NCI-H510A treated with DMSO at 0.1 percent for 48 hours (cell line): ENCODE measurements around the gene AKT3.
"Not testable (repeated sequence)": the region's sequence is repeated elsewhere in the genome, so short reads cannot be mapped to it uniquely, and the experiment has no call there.

Experiments
- DNase-seq: peaks from one replicate; lab custom pipeline; 2025; lab: John Stamatoyannopoulos, UW

The AKT3 gene

DNA sequence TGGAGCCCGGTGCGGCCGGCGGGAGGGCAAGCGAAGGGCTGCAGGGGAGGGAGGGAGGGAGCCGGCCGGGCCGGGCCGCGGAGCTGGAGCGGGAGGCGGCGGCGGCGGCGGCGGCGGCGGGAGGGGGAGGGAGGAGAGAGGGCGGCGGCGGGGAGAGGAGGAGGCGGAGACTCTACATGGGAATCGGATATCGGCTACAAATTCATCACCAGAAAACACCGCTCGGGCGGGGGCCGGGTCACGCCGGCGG is at the start of gene AKT3:
Gene AKT3, minus strand, starts transcription at position 42 of the 250 bp plus-strand sequence. CDS start 7,073 bp downstream, outside the sequence.
- no peak for DNase-seq

DNA sequence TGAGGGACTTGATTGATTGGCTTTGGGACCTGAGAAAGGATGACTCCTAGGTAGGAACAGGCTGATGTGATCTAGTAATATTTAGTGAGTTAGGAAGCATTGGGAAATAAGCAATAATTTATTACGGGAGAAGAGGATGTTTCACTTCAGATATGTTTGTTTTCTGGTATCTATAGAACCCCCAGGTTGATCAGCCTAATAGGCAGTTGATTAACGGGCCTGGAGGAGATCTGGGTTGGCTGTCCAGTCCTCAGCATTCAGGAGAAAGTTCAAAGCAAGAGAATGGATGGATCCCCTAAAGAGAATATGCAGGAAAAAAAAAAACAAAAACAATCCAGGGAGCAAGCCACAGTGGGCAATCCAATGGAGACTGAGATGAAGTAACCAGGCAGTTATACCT is 48.2 kb upstream of the AKT3 start:
- no peak for DNase-seq

DNA sequence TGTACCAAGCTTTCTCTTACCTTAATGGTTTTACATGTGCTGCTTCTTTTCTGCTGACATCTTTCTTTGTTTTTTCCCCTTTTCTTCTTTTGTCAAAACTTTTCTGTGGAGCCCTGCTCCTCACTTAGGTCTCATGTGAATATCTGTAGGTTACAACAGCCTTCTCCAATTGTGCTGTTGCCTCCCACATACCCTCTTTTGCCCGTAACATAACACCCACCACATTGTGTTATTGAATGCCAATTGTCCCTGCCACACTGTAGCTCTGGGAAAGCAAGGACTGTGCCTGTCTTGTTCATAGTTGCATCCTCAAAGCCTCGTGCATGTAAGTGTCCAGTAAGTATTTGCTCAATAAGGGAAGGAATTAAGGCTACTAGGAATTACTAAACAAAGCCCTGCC is 46.3 kb upstream of the AKT3 start:
- DNase-seq: no peak

DNA sequence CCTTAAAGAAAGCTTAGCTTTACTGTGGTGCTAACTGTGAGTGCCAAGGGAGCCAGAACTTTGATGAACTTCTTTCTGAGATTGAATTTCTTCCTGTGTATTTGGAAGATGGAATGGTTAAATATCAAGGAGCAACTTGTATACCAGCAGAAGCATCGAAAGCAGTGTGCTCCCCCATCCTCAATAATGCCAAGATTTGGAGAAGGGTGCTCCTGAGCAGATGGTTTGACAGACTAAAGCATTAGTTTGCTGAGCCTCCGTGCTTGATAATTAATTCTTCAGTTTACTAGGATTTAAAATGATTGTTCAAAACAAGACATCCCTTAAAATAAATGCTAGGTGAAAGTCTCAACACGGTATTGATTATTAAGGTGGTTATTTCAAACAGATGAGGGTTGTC is 42.4 kb upstream of the AKT3 start:
- no peak for DNase-seq

DNA sequence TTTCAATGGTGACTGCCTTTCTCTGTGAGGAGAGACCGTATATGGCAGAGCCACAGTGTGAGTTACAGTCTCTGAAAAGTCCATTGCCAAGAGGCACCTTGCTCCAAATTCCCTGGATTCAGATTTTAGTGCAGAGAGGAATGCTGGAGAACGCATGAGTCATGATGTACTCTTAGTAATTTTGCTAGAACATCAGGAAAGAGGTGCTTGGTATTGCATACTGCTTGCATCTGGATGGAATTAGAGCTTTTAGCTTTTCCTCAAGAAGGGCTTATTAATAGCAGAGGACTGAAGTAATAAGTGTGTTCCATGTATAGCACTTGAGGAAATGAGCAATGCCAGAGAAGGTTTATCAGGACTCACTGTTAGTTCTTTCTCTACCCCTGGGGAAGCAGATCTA is 40.5 kb upstream of the AKT3 start:
- no peak for DNase-seq

DNA sequence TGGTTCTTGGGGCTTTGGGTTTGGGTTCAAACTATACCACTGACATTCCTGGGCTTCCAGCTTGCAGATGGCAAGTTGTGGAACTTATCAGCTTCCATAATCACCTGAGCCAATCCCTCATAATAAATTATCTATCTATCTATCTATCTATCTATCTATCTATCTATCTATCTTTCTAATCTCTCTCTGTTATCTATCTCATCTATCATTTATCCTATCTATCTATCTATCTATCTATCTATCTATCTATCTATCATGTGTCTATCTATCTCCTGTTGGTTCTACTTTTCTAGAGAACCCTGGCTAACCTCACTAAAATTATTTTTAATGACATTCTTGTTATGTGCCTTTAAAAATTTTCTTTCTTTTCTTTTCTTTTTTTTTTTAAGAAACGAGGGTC is 35.8 kb upstream of the AKT3 start:
- DNase-seq: no peak

DNA sequence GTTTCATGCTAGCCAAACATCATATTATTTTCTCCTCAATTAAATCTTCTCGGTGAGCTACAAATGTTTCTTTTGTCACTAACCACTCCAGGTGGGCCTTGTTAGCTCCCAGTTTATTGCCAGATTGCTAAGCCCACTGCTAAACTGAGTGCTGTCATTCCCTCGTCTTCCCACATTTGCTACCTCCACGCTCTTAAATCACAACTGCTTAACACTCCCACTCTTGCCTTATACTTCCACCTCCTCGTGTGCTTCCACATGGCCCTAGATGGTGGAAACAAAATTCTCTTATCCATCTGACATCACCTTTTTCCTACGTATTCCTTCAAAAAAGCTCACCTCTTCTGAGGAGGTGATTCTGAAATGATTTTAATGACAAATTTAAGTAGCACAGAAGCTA is 34.6 kb upstream of the AKT3 start:
- DNase-seq: no peak

- no peak for DNase-seq
Measured at GRCh38 chr1:243883551-243883950, 33.5 kb upstream of the AKT3 start.

DNA sequence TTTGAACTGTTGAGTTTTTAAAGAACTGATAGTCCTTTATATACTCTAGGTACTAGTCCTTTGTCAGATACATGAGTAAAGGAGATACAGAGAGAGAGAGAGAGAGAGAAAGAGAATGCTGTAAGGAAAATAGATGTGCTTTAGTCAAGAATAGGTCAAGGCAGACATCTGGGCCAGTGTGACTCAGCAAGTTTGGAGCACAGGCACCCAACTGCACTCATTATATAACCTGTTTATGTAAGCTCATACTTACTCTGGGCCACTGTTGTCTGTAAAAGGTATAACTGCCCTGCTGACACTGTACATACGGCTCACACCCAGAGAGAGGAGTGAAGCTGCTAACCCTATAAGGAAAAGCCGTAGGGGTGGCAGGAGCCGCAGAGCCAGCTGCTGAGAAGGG is 32.2 kb upstream of the AKT3 start:
- DNase-seq: no peak

- DNase-seq: not testable (repeated sequence)
Measured at GRCh38 chr1:243877058-243877457, 27.0 kb upstream of the AKT3 start.

GRCh38 chr1:243855616-243856318 is 5.7 kb upstream of the AKT3 start:
- no peak for DNase-seq

- DNase-seq: peak; percentile 22
Measured at GRCh38 chr1:243851765-243852164, 1.7 kb upstream of the AKT3 start.

- peak; percentile 44 for DNase-seq
Measured at GRCh38 chr1:243851257-243851756, 1.3 kb upstream of the AKT3 start.

DNA sequence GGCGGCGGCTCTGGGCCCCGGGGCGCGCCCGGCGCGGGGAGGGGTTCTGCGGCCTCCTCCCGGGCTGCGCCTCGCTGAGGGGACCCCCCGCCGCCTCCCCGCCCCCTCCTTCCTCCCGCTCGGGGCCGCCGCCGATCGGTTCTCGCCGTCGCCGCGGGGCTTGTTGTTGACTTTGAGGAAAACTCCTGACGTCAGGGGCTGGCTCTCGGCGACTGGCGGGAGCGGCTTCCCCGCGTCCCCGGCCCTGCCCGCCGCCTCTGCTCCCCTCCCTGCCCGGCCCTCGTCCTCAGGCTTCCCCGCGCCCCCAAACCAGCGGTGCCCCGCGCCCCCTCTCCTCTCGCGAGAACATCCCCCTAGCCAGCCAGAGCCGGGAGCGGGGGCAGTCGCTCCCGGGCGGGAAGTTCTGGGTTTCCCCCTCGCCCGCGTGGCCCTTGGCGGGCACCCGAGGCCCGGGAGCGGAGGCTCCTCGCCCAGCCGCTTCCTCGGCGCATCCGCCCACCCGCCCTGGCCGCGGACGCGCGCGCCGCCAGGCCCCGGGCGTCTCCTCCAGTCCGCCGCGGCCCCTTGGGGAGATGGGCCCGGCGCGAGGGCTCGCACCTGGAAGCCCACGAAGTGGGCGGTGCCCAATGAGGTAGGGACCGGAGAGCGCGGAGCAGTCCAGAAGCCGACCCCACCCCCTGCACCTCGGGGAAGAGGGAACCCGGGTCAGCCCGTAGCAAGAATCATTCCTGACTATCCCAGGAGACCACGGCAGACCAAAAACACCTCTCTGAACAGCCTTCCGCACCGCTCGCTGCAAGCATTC is 611 bp upstream of the AKT3 start:
- DNase-seq: peak; percentile 69

DNA sequence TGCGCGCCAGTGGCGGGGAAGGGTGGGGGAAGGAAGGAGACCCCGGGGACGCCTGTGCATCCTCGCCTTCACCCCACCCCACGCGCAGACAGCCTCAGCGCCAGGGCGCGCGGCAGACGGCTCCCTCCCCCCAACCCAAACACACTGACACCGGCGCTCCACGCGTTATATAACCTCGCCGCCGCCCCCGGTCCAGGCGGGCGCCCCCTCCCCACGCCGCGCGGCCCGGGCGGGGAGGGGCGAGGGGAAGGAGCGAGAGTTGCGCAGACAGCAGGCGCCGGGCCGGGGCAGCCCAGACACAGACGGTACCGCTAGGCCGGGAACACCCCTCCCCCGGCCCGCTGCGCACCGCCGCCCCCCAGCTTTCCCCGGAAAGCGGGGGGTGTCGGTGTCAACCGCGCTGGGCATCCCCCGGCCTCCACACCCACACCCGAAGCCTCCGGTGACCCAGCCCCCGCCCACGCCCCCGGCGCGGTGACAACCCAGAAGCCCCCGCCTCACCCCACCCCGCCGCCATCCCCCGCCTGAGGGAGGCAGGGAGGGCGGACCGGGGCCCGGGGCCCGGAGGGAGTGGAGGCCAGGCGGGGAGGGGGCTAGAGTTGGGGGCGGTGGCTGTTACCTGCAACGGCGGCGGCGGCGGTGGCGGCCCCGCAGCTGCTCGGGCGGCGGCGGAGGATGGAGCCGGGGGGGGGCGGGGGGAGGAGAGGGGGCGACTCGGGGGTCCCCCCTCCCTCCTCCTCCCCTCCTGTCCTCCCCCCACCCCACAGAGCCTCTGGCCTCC is 432 bp downstream of the AKT3 start:
- DNase-seq: no peak

GRCh38 chr1:243848858-243849420 is 1.1 kb downstream of the AKT3 start:
- peak; percentile 32 for DNase-seq

GRCh38 chr1:243848165-243848857 is 1.7 kb downstream of the AKT3 start:
- no peak for DNase-seq

- no peak for DNase-seq
Measured at GRCh38 chr1:243846761-243847160, 3.3 kb downstream of the AKT3 start.

- DNase-seq: no peak
Measured at GRCh38 chr1:243845888-243846287, 4.2 kb downstream of the AKT3 start.

DNA sequence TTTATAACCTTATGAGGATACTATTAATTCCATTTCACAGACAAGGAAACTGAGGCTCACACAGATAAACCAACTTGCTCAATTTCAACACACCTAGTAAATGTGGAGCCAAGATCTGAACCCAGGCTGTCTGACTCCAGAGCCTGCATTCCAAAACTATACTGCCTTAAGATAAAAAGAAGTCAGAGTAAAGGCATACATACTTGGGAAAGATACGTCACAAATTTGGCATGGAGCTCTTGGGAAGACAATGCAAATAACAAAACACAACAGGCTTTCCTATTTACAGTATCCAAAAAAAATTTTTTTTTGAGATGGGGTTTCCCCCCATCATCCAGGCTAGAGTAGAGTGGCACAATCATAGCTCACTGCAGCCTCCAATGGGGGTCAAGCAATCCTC is 5.9 kb downstream of the AKT3 start:
- DNase-seq: no peak

DNA sequence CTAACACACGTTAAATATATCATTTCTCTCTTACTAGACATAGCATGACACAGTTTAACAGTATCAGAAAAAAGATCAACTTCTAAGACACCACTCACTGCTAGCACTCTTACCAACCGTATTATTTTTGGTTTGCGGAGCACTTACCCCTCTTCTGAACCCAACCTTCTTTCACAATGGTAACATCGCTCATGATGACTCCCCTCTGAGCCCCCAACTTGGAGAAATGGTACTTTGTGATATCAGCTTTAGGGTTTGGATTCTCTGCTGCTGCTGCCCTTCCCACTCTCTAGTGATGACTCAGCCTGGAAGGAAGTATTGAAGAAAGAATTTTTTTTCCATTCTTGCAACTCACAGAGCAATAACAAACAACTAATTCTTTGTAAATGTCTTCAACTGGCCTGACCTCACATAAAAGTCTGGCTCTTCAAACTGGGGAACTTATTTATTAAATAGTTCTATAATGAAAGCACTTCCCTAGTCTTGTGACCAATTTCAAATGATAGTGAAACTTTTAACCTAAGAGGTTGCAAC is 7.0 kb downstream of the AKT3 start:
- no peak for DNase-seq

- no peak for DNase-seq
Measured at GRCh38 chr1:243842161-243842560, 7.9 kb downstream of the AKT3 start.
